Measurements from ENCODE around the gene MICOS13.

The MICOS13 gene

DNA sequence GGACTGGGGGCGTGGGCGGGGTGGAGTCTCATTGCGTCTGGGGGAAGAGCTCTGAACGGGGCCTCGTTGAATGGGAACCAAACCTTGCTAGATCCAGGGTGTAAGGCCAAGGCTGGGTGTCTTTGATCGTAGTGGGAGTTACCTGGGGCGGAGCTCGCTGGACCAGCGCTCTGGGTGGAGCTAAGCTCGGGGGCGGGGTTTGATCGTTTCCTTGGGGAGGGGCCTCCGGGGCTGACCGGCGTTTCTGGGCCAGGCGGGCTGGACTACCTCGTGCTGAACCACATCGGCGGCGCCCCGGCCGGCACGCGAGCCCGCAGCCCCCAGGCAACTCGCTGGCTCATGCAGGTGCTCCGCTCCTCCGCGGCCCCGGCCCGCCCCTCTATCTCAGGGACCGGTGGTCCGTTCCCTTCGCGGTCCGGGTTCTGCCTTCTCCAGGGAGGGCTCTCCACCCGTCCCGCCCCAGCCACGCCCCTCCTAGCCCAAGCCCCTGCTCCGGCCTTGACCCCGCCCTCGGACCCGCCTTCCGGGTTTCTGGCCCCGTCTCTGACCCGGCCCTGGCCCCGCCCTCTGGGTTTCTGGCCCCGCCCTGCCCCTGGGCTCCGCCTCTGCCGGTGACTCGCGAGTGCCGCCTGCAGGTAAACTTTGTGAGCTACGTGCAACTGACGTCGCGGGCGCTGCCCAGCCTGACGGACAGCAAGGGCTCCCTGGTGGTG, 6.5 kb upstream of the MICOS13 start:
- DNase-seq: peak; percentile 87

DNA sequence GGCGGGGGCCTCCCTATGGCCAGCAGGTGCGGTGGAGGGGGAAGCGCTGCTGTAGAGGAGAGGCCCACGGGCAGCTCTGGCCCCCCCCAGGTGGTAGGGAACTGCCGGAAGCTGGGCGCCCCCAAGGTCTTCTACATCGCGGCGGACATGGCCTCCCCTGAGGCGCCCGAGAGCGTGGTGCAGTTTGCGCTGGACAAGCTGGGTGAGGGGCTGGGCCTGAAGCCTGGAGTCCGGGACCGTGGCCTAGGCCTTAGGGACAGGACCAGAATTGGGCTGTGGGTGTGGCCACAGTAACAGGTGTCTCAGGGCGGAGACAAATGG, 6.0 kb upstream of the MICOS13 start:
- DNase-seq: no peak

DNA sequence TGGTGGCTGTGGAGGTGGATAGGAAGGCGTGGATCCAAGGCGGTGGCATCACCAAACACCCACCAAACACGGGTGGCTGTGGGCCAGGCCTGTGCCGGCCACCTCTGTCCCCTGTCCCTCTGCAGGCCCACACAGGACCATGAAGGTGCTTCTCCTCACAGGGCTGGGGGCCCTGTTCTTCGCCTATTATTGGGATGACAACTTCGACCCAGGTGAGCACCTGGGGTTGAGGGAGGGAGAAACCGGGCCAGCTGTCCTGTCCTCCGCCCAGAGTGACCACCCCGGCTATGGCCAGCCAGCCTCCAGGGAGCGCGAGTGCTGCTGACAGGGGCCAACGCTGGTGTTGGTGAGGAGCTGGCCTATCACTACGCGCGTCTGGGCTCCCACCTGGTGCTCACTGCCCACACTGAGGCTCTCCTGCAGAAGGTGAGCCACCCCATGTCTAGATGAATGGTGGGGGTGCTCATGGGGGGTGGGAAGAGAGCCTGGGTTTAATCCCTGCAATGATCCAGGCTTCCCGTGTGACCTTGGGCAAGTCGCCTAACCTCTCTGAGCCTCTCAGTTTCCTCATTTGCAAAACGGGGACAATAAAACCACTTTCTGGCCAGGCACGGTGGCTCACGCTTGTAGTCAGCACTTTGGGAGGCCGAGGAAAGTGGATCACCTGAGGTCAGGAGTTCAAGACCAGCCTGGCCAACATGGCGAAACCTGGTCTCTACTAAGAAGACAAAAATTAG, 4.5 kb upstream of the MICOS13 start:
- no peak for DNase-seq

- DNase-seq: no peak
These were observed 3.0 kb upstream of the MICOS13 start for GRCh38 chr19:5683177-5683886.

DNA sequence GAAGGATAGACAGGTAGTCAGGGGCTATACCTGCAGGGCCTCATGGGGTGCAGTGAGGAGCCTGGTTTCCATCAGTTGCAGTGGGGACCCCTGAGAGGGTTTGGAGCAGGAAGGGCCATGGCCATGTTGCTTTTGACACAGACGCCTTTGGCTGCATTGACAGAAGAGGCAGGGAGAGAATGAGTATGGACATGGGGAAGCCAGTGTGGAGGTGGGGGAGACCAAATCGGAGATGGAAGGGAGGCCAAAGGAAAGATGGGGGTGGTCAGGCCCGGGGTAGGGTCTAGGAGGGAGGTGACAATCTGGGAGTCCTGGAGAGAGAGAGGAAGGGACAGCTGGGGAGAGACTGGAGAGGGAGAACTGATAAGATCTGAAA, 1.8 kb upstream of the MICOS13 start:
- DNase-seq: no peak

DNA sequence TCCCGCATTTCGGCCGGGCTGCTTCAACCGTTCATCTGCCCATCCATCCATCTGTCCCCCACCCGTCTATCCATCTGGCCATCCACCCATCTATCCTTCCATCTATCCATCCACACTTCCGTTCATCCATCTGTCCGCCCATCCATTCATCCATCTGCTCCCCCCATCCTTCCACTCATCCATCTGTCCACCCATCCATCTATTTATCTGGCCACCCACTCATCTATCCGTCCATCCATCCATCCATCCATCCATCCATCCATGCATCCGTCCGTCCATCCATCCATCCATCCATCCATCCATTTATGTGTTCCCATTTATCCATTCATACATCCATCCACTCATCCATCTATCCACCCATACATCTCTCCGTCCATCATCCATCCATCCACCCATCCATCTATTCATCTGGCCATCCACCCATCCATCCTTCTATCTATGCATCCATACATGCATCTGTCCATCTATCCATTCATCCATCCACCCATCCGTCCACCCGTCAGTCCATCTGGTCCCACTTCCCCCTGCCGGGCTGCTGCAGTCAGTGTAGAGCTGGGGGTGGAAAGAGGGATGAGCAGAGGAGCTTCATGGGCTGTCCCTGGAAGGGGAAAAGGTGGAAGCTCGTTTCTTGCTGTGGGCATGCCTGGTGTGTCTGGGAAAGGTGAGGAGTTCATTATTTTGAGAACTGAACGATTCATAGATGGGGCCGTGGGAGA, 1.2 kb upstream of the MICOS13 start:
- DNase-seq: no peak

DNA sequence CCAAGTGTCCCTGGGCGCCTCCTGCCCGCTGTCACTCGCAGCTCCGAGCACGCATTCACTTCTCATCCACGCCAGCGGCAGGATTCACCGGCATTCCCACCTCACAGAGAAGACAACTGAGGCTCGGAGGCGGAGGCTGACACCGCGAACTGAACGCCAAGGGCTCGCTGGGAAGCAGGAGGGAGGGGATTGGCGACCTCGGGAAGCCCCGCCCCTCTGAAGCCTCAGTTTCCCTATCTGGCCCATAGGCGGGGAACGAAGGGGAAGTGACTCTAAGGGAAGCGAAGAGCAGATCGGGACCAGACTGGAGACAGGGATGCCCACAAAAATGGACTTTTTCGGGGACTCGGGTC, 256 bp downstream of the MICOS13 start:
- no peak for DNase-seq

DNA sequence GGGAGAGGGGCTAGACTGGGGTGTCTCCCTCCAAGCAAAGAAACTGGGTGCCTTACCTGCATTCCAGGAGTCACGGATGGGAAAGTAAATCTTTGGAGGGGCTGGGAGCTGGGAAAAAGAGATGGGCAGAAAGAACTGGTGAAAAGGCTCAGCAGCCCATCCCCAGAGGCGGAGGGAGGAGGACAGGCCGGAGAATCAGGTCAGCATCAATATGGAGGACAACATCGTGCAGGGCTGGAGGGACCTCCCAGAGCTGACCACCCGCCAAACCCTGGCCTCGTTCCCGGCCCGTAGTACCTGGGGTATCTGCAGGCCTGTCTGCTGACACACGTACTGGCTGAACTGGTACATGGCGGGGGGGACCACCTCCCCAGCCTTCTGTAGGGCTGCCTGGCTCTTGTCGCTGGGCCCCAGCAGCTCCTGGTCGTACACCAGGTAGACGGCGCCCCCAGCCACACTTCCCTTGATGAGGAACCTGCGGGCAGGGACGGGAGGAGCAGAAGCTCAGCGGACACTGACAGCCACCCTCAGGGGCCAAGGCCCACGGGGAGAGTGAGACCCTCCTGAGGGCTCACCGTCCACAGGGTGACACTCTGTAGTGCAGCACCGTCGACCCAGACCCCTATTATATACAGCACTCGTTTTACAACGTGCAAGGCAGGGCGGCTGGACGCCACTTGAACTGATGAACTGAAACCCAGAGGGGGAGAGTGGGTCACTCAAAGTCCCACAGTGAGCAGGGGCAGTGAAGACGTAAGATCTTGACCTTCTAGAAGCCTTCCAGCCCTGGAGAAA, 830 bp downstream of the MICOS13 start:
- no peak for DNase-seq

GRCh38 chr19:5678071-5678718, 2.1 kb downstream of the MICOS13 start:
- no peak for DNase-seq

- no peak for DNase-seq
These were observed 2.7 kb downstream of the MICOS13 start for GRCh38 chr19:5677580-5677979.

GRCh38 chr19:5677136-5677535, 3.2 kb downstream of the MICOS13 start:
- no peak for DNase-seq

GRCh38 chr19:5676772-5677105, 3.6 kb downstream of the MICOS13 start:
- DNase-seq: no peak

GRCh38 chr19:5676105-5676771, 4.1 kb downstream of the MICOS13 start:
- no peak for DNase-seq

GRCh38 chr19:5674714-5675113, 5.6 kb downstream of the MICOS13 start:
- DNase-seq: no peak

GRCh38 chr19:5673752-5674151, 6.6 kb downstream of the MICOS13 start:
- no peak for DNase-seq

- no peak for DNase-seq
These were observed 7.4 kb downstream of the MICOS13 start for GRCh38 chr19:5672708-5673459.

GRCh38 chr19:5671600-5671999, 8.7 kb downstream of the MICOS13 start:
- no peak for DNase-seq

DNA sequence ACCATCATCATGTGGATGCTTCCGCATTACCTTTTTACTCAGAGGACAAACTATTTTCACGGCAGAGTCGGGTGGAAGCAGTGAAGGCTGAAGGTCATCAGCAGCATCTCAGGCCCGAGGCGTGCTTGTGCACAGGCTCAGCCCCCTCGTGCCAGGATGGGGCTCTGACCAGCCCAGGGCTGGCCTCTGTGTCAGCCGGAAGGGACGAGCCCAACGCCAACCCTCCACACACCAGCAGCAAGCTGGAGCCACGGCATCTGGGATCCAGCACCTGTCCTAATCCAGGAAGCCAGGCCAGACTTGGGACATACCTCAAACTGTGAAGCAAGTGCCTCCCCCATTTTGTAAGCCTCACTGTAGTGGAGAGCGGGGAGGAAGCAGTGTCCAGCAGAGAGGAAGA, 11.1 kb downstream of the MICOS13 start:
- DNase-seq: no peak

GRCh38 chr19:5667751-5668271, 12.5 kb downstream of the MICOS13 start:
- DNase-seq: no peak

GRCh38 chr19:5666921-5667610, 13.2 kb downstream of the MICOS13 start:
- no peak for DNase-seq

Data from NCI-H1048 (cell line).